Measurements from ENCODE around the gene SLC29A3. TPM values are rescaled to one million over a fixed set of nuclear protein-coding genes. Genes with fewer than 3 reads are reported as not detected.

The SLC29A3 gene
- total RNA-seq, 1 experiment from 2014 or later, result 5.9 TPM

GRCh38 chr10:71308985-71309384 is 10.1 kb upstream of the SLC29A3 start:
- Histone ChIP-seq H3K27ac (ENCODE audit: low read depth, low read length) (no peak overlapping the region), H3K9me2 (ENCODE audit: insufficient read depth) (no peaks in the 10 kb centered on the region), H3K4me2 (ENCODE audit: low read length) (no peak overlapping the region), H3K4me3 (replicated peaks in 1 of 2; ENCODE audit: low read depth in 1 of 2, low read length in 2 of 2) (no peak overlapping the region), H2AFZ (ENCODE audit: low read depth, low read length, poor library complexity, severe bottlenecking) (no peak overlapping the region), H3K27me3 (ENCODE audit: insufficient read depth, low read length) (no peaks in the 10 kb centered on the region), H3K36me3 (ENCODE audit: control insufficient read depth in 1 of 2, insufficient read depth in 2 of 2, low read length in 2 of 2) (no peaks in the 10 kb centered on the region), H3K9ac (ENCODE audit: low read length) (no peak overlapping the region), H3K4me1 (ENCODE audit: control insufficient read depth in 1 of 2, insufficient read depth in 2 of 2, low read length in 2 of 2) (peaks cover 0 to 9% of the 10 kb centered on the region in 2 experiments; a peak in 2 of 4 replicates), H4K20me1 (ENCODE audit: insufficient read depth) (no peaks in the 10 kb centered on the region), H3K9me3 (ENCODE audit: control insufficient read depth in 1 of 2, insufficient read depth in 1 of 2, low read depth in 1 of 2, low read length in 2 of 2) (no peaks in the 10 kb centered on the region), H3K79me2 (ENCODE audit: insufficient read depth, low read length) (no peaks in the 10 kb centered on the region)
- intact Hi-C loops (cut with micrococcal nuclease), result no loop called here
- ATAC-seq (no peak), DNase-seq (ENCODE audit: low read depth, low spot score) (no peak)
- BruUV-seq (replicated peaks), result no TSS peak
- ChIA-PET CTCF (interaction anchor here (0.5 to 1.3 kb wide), 2 partner anchors 91 to 406 kb away, joined by 4 read pairs; no protein-coding TSS in a partner anchor), POLR2A (no interaction called here), RAD21 (ENCODE audit: low non-redundant PET in 1 of 2, low total read pairs in 2 of 2, uncharacterized antibody in 2 of 2, unreplicated experiment in 2 of 2) (no interaction called here)
- no peak for TF ChIP-seq POLR2A (IDR thresholded peaks at IDR 0.05; ENCODE audit: borderline replicate concordance, extremely low read depth, insufficient read depth, insufficient read length)
- TF ChIP-seq, protein P1, sequence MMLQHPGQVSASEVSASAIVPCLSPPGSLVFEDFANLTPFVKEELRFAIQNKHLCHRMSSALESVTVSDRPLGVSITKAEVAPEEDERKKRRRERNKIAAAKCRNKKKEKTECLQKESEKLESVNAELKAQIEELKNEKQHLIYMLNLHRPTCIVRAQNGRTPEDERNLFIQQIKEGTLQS (IDR thresholded peaks at IDR 0.05), result no peak
- no peak for TF ChIP-seq REST (IDR thresholded peaks at IDR 0.05; ENCODE audit: low read depth)
- TF ChIP-seq YY1 (IDR thresholded peaks at IDR 0.05; ENCODE audit: extremely low read depth, insufficient replicate concordance, low read depth, low read length), result no peak
- TF ChIP-seq ZFX (IDR thresholded peaks at IDR 0.05), result no peak
- no peak for TF ChIP-seq CBX3 (IDR thresholded peaks at IDR 0.05; ENCODE audit: low read depth)
- TF ChIP-seq, protein P2, sequence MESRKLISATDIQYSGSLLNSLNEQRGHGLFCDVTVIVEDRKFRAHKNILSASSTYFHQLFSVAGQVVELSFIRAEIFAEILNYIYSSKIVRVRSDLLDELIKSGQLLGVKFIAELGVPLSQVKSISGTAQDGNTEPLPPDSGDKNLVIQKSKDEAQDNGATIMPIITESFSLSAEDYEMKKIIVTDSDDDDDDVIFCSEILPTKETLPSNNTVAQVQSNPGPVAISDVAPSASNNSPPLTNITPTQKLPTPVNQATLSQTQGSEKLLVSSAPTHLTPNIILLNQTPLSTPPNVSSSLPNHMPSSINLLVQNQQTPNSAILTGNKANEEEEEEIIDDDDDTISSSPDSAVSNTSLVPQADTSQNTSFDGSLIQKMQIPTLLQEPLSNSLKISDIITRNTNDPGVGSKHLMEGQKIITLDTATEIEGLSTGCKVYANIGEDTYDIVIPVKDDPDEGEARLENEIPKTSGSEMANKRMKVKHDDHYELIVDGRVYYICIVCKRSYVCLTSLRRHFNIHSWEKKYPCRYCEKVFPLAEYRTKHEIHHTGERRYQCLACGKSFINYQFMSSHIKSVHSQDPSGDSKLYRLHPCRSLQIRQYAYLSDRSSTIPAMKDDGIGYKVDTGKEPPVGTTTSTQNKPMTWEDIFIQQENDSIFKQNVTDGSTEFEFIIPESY (IDR thresholded peaks at IDR 0.05; ENCODE audit: extremely low read depth, insufficient replicate concordance, low read length), result no peak
